H9 (cell line): ENCODE data around the gene HUNK. TPM values are rescaled to one million over a fixed set of nuclear protein-coding genes. Genes with fewer than 3 reads are reported as not detected.

Experiments
- DNase-seq: peaks from one replicate; pipeline ENCODE4 v3.0.0-alpha.2; 2017
- H2AFZ ChIP-seq: one replicate; pipeline ENCODE4 v1.6.1; 2013; ENCODE audit warnings: mild to moderate bottlenecking, low read length, control low read depth, moderate library complexity
- H2AK5ac ChIP-seq: 2 replicates; pipeline ENCODE4 v1.6.1; 2013; ENCODE audit warnings: low read length, control low read depth, mixed read lengths; ENCODE audit not compliant: insufficient read length
- H2BK120ac ChIP-seq: one replicate; pipeline ENCODE4 v1.6.1; 2013; ENCODE audit warnings: low read depth, mild to moderate bottlenecking, low read length, control low read depth, inconsistent platforms; ENCODE audit not compliant: poor library complexity, severe bottlenecking
- H2BK12ac ChIP-seq: 2 replicates; pipeline ENCODE4 v1.6.1; 2013; ENCODE audit warnings: low read length, control low read depth, mixed read lengths, low read depth; ENCODE audit not compliant: insufficient read length
- H2BK15ac ChIP-seq: 2 replicates; pipeline ENCODE4 v1.6.1; 2013; ENCODE audit warnings: low read depth, low read length, control low read depth
- H2BK20ac ChIP-seq: one replicate; pipeline ENCODE4 v1.6.1; 2013; ENCODE audit warnings: low read depth, mild to moderate bottlenecking, low read length, control low read depth, inconsistent platforms; ENCODE audit not compliant: poor library complexity, severe bottlenecking
- H2BK5ac ChIP-seq: 2 replicates; pipeline ENCODE4 v1.6.1; 2013; ENCODE audit warnings: low read length, control low read depth, mixed read lengths; ENCODE audit not compliant: insufficient read length
- H3K14ac ChIP-seq: 2 replicates; pipeline ENCODE4 v1.6.1; 2013; ENCODE audit warnings: low read length, control low read depth; ENCODE audit not compliant: insufficient read depth
- H3K18ac ChIP-seq: 2 replicates; pipeline ENCODE4 v1.6.1; 2013; ENCODE audit warnings: low read depth, mild to moderate bottlenecking, mixed read lengths, low read length, control low read depth; ENCODE audit not compliant: insufficient read length
- H3K23ac ChIP-seq: 2 replicates; pipeline ENCODE4 v1.6.1; 2013; ENCODE audit warnings: low read length, control low read depth, mixed read lengths, low read depth; ENCODE audit not compliant: insufficient read length
- H3K23me2 ChIP-seq: 2 replicates; pipeline ENCODE4 v1.6.1; 2013; ENCODE audit warnings: low read depth, mild to moderate bottlenecking, mixed read lengths, low read length, control low read depth; ENCODE audit not compliant: insufficient read length, poor library complexity, severe bottlenecking
- H3K27ac ChIP-seq: 2 replicates; pipeline ENCODE4 v1.5.1; 2013; ENCODE audit warnings: low read length, control low read depth, mixed read lengths, low read depth; ENCODE audit not compliant: insufficient read length
- H3K27me3 ChIP-seq: 2 replicates; pipeline ENCODE4 v1.6.1; 2013; ENCODE audit warnings: low read length, control low read depth, inconsistent platforms; ENCODE audit not compliant: insufficient read depth
- H3K4ac ChIP-seq: 2 replicates; pipeline ENCODE4 v1.6.1; 2013; ENCODE audit warnings: low read depth, mild to moderate bottlenecking, control low read depth, inconsistent platforms, low read length, moderate library complexity
- H3K4me1 ChIP-seq: 2 replicates; pipeline ENCODE4 v1.6.1; 2013; ENCODE audit warnings: low read length, control low read depth, inconsistent platforms; ENCODE audit not compliant: insufficient read depth
- H3K4me2 ChIP-seq: 2 replicates; pipeline ENCODE4 v1.6.1; 2013; ENCODE audit warnings: low read length, control low read depth, mixed read lengths; ENCODE audit not compliant: insufficient read length, insufficient read depth
- H3K56ac ChIP-seq: 2 replicates; pipeline ENCODE4 v1.6.1; 2013; ENCODE audit warnings: low read depth, mild to moderate bottlenecking, mixed read lengths, low read length, control low read depth; ENCODE audit not compliant: insufficient read length
- H3K79me1 ChIP-seq: 2 replicates; pipeline ENCODE4 v1.6.1; 2013; ENCODE audit warnings: low read depth, mild to moderate bottlenecking, moderate library complexity, low read length, control low read depth, inconsistent platforms; ENCODE audit not compliant: insufficient read depth, poor library complexity, severe bottlenecking
- H3K79me2 ChIP-seq: 2 replicates; pipeline ENCODE4 v1.6.1; 2013; ENCODE audit warnings: low read length, control low read depth, inconsistent platforms; ENCODE audit not compliant: insufficient read depth
- H3K9ac ChIP-seq: 2 replicates; pipeline ENCODE4 v1.6.1; 2013; ENCODE audit warnings: low read length, control low read depth, mixed read lengths; ENCODE audit not compliant: insufficient read length; ENCODE audit errors: extremely low read depth
- H3K9me3 ChIP-seq: one replicate; pipeline ENCODE4 v1.6.1; 2013; ENCODE audit warnings: low read depth, low read length, inconsistent platforms; ENCODE audit not compliant: control insufficient read depth
- H3T11ph ChIP-seq: one replicate; pipeline ENCODE4 v1.6.1; 2013; ENCODE audit warnings: mild to moderate bottlenecking, low read length, control low read depth, inconsistent platforms
- H4K20me1 ChIP-seq: one replicate; pipeline ENCODE4 v1.6.1; 2013; ENCODE audit not compliant: control insufficient read depth, insufficient read length, insufficient read depth
- H4K5ac ChIP-seq: 2 replicates; pipeline ENCODE4 v1.6.1; 2013; ENCODE audit warnings: low read depth, mild to moderate bottlenecking, mixed read lengths, low read length, control low read depth; ENCODE audit not compliant: insufficient read length
- H4K8ac ChIP-seq: replicated peaks from 2 replicates; pipeline ENCODE4 v1.6.1; 2013; ENCODE audit warnings: low read length, control low read depth, mixed read lengths, low read depth; ENCODE audit not compliant: insufficient read length
- H4K91ac ChIP-seq: 2 replicates; pipeline ENCODE4 v1.6.1; 2013; ENCODE audit warnings: low read depth, mild to moderate bottlenecking, moderate library complexity, mixed read lengths, low read length, control low read depth; ENCODE audit not compliant: insufficient read length
- H3K27ac Mint-ChIP-seq, 3 experiments: 2 replicates in 2 of 3; 3 replicates in 1 of 3; pipeline ENCODE4 v1.8.0; 2020 to 2021; ENCODE audit warnings: mixed read lengths in 3 of 3, mild to moderate bottlenecking in 1 of 3, moderate library complexity in 1 of 3
- H3K27me3 Mint-ChIP-seq: 2 replicates; pipeline ENCODE4 v1.8.0; 2021; ENCODE audit warnings: low read depth, mild to moderate bottlenecking, moderate library complexity, mixed read lengths
- H3K36me3 Mint-ChIP-seq, 3 experiments: 2 replicates in 2 of 3; 3 replicates in 1 of 3; pipeline ENCODE4 v1.8.0; 2020 to 2021; ENCODE audit warnings: low read depth in 3 of 3, mixed read lengths in 3 of 3; ENCODE audit not compliant: insufficient read depth in 1 of 3
- H3K4me1 Mint-ChIP-seq, 2 experiments: 2 replicates each; pipeline ENCODE4 v1.8.0; 2020; ENCODE audit warnings: mixed read lengths in 2 of 2
- H3K4me3 Mint-ChIP-seq, 2 experiments: 2 replicates in 1 of 2; 3 replicates in 1 of 2; pipeline ENCODE4 v1.8.0; 2020 to 2021; ENCODE audit warnings: mild to moderate bottlenecking in 2 of 2, mixed read lengths in 2 of 2, moderate library complexity in 1 of 2
- H3K9me3 Mint-ChIP-seq, 2 experiments: 2 replicates in 1 of 2; 3 replicates in 1 of 2; pipeline ENCODE4 v1.8.0; 2020; ENCODE audit warnings: mild to moderate bottlenecking in 2 of 2, mixed read lengths in 2 of 2, moderate library complexity in 1 of 2
- WGBS: extraction: QIAGEN DNeasy Blood & Tissue Kit; methylation state at CpG from one replicate; pipeline ENCODE4 v1.1.7; 2013; ENCODE audit warnings: missing lambda C conversion rate, low lambda C conversion rate, mixed read lengths; ENCODE audit not compliant: insufficient read length; ENCODE audit errors: extremely low coverage; 5-methylcytosine and 5-hydroxymethylcytosine counted together
- total RNA-seq: library from RNA; stranded (reverse); gene quantifications from 2 replicates; pipeline ENCODE4 v1.2.1, GENCODE V29; 2021
- TF ChIP-seq, protein P1 (sequence below): fragments of 200-600 bp; sonication (generic); conservative IDR thresholded peaks from 3 replicates; pipeline ENCODE4 v1.8.0; 2021; ENCODE audit warnings: antibody characterized with exemption, mild to moderate bottlenecking

The HUNK gene
- total RNA-seq, 1 experiment from 2014 or later, result 5.8 TPM

DNA sequence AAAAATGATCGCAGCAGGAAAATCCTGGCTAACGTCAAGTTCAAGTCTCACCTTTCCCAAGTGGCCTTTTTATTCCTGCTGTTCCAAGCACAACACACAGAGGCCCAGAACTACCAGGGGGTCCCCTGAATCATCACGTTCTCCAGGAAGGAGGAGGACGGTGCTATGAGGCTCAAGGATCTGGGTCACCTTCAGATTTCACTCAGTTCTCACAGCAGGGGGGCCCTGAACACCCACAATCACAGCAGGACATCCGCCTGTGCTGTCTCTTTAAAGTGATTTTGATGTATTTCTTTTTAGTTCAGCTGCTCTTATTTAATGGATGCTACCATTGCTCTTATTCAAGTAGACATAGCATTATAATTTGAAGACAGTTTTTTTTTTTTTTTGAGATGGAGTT is 173.4 kb downstream of the HUNK start:
- Histone ChIP-seq H4K5ac (no peak overlapping the region), H4K91ac (no peak overlapping the region), H4K20me1 (no peaks in the 10 kb centered on the region), H3T11ph (no peak overlapping the region), H3K27me3 (no peaks in the 10 kb centered on the region), H2BK12ac (no peak overlapping the region), H3K79me2 (no peaks in the 10 kb centered on the region), H3K4me1 (no peaks in the 10 kb centered on the region), H3K4ac (no peak overlapping the region), H3K27ac (no peak overlapping the region), H2AK5ac (no peak overlapping the region), H3K56ac (no peak overlapping the region), H3K4me2 (no peak overlapping the region), H2BK120ac (no peak overlapping the region), H3K18ac (no peak overlapping the region), H3K9me3 (no peaks in the 10 kb centered on the region), H3K23me2 (no peaks in the 10 kb centered on the region), H2BK15ac (no peak overlapping the region), H3K23ac (no peak overlapping the region), H2BK20ac (no peak overlapping the region), H3K9ac (no peak overlapping the region), H3K79me1 (no peaks in the 10 kb centered on the region), H4K8ac (no peak overlapping the region), H2AFZ (no peak overlapping the region), H2BK5ac (no peak overlapping the region), H3K14ac (no peak overlapping the region)
- H3K27me3 Mint-ChIP-seq, result no peaks in the 10 kb centered on the region; the same call in 1 of the 2 replicates
- DNase-seq, result no peak
- no CpG with 5 or more reads among the region's 5 CpGs for WGBS
- peaks cover 3 to 9% of the 10 kb centered on the region in 2 experiments; a peak in 4 of 5 replicates for H3K9me3 Mint-ChIP-seq
- H3K36me3 Mint-ChIP-seq, result no peaks in the 10 kb centered on the region; a peak in 2 of 7 replicates
- no peak overlapping the region for H3K4me3 Mint-ChIP-seq
- H3K4me1 Mint-ChIP-seq, result peaks cover 8 to 9% of the 10 kb centered on the region in 2 experiments
- no peak overlapping the region for H3K27ac Mint-ChIP-seq
- TF ChIP-seq, protein P1, sequence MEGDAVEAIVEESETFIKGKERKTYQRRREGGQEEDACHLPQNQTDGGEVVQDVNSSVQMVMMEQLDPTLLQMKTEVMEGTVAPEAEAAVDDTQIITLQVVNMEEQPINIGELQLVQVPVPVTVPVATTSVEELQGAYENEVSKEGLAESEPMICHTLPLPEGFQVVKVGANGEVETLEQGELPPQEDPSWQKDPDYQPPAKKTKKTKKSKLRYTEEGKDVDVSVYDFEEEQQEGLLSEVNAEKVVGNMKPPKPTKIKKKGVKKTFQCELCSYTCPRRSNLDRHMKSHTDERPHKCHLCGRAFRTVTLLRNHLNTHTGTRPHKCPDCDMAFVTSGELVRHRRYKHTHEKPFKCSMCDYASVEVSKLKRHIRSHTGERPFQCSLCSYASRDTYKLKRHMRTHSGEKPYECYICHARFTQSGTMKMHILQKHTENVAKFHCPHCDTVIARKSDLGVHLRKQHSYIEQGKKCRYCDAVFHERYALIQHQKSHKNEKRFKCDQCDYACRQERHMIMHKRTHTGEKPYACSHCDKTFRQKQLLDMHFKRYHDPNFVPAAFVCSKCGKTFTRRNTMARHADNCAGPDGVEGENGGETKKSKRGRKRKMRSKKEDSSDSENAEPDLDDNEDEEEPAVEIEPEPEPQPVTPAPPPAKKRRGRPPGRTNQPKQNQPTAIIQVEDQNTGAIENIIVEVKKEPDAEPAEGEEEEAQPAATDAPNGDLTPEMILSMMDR, result no peak
